Kidney (tissue), 14 donors: ENCODE data around the gene PLA2G2F. TPM values are rescaled to one million over a fixed set of nuclear protein-coding genes. Genes with fewer than 3 reads are reported as not detected.
A peak's percentile ranks its signal among the peaks of the same experiment; 100 is the strongest.

Source experiments
- DNase-seq, 5 donors: peaks; one replicate each; pipeline ENCODE4 v3.0.0-alpha.2; 2013 to 2020
- FAIRE-seq: peaks from 2 replicates; lab custom pipeline; 2012; peaks lifted over from hg19 to GRCh38; lab: Jason Lieb, UNC
- H3K27ac ChIP-seq, 2 donors: one replicate each; pipeline ENCODE4 v1.7.0; 2013; ENCODE audit warnings: low read depth in 2 of 2, low read length in 2 of 2, inconsistent platforms in 1 of 2
- H3K27me3 ChIP-seq: one replicate; pipeline ENCODE4 v1.7.1; 2013; ENCODE audit warnings: low read length, inconsistent platforms; ENCODE audit not compliant: control insufficient read depth, insufficient read depth
- H3K36me3 ChIP-seq, 3 donors: one replicate each; pipeline versions ENCODE4 v1.7.0 to v1.7.1; 2013; ENCODE audit warnings: low read length in 3 of 3, control low read depth in 1 of 3, inconsistent platforms in 1 of 3; ENCODE audit not compliant: insufficient read depth in 3 of 3, control insufficient read depth in 2 of 3
- H3K4me1 ChIP-seq, 3 donors: one replicate each; pipeline versions ENCODE4 v1.7.0 to v1.7.1; 2013; ENCODE audit warnings: low read length in 3 of 3, inconsistent platforms in 1 of 3, low read depth in 1 of 3; ENCODE audit not compliant: control insufficient read depth in 2 of 3, insufficient read depth in 2 of 3
- H3K4me3 ChIP-seq, 3 donors: one replicate each; pipeline versions ENCODE4 v1.7.0 to v1.8.1; 2013; ENCODE audit warnings: low read length in 3 of 3, control low read depth in 1 of 3, inconsistent platforms in 1 of 3
- H3K9ac ChIP-seq, 3 donors: one replicate each; pipeline versions ENCODE4 v1.7.0 to v1.7.1; 2013; ENCODE audit warnings: low read length in 3 of 3, control low read depth in 1 of 3, inconsistent platforms in 1 of 3
- H3K9me3 ChIP-seq, 3 donors: one replicate each; pipeline versions ENCODE4 v1.7.0 to v1.7.1; 2013; ENCODE audit warnings: low read length in 3 of 3, control low read depth in 1 of 3, inconsistent platforms in 1 of 3; ENCODE audit not compliant: control insufficient read depth in 2 of 3, insufficient read depth in 1 of 3
- intact Hi-C: fragments of 100-400 bp; cut with DNase I; formaldehyde crosslinking; loops from one replicate; pipeline ENCODE4 v1.11.1; 2022
- polyA plus RNA-seq: library from polyadenylated mRNA; stranded (reverse); fragments of 350-450 nt; fragmentation: Illumina TruSeq; extraction: RNeasy Lipid Tissue Mini Kit (QIAGEN cat#74804); gene quantifications from one replicate; pipeline ENCODE4 v1.2.3, GENCODE V29; 2014; ENCODE audit warnings: low read depth, low replicate concordance; ENCODE audit not compliant: insufficient read depth
- total RNA-seq: library from RNA; stranded (reverse); fragmentation: NEBNext Ultra II Directional; extraction: Animal tissue kit (Norgen Biotek cat#: 25700); gene quantifications from one replicate; pipeline ENCODE4 v1.2.1, GENCODE V29; 2021
- TF ChIP-seq, protein P1 (sequence below): IDR thresholded peaks from 3 replicates; pipeline ENCODE4 v1.5.1; 2012; ENCODE audit warnings: mild to moderate bottlenecking, moderate library complexity, borderline replicate concordance; ENCODE audit not compliant: insufficient read depth; ENCODE audit errors: extremely low read depth
- donor health status: control.
- donor health status: control.
- donor health status: control.
- donor health status: control.
- donor health status: control.
- donor health status: DM: yes; HTN: yes; CAD: no.
- donor health status: Normal renal cell carcinoma (clear cell type).

Gene PLA2G2F
- total and polyA plus RNA-seq, 2 donors from 2014 or later, result not detected

DNA sequence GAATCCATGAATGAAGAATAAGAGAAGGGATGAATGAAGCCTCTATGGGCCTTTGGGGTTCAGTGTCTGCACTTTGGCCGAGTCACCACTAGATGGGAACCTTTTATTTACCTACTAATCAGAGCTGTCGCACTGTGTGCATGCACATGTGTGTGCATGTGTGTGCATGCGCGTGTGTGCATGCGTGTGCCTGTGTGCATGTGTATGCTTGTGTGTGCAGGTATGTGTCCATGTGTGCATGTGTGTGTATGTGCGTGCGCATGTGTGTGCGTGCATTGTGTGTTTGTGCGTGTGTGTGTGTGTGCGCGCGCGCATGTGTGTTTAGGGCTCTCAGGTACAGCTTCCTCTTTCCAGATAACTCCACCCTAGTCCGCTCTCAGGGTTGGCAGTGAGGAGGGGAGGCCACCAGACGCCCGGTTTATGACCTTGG is 26.4 kb downstream of the PLA2G2F start:
- Histone ChIP-seq H3K4me3 (no peak overlapping the region), H3K27me3 (no peaks in the 10 kb centered on the region), H3K27ac (no peak overlapping the region), H3K4me1 (peaks cover 0 to 5% (median 0%) of the 10 kb centered on the region in 3 donors), H3K9ac (no peak overlapping the region), H3K36me3 (no peaks in the 10 kb centered on the region), H3K9me3 (peaks cover 0 to 3% (median 0%) of the 10 kb centered on the region in 3 donors)
- DNase-seq, result peak in 1 of 5 donors; percentile 29
- FAIRE-seq, result no peak
- TF ChIP-seq, protein P1, sequence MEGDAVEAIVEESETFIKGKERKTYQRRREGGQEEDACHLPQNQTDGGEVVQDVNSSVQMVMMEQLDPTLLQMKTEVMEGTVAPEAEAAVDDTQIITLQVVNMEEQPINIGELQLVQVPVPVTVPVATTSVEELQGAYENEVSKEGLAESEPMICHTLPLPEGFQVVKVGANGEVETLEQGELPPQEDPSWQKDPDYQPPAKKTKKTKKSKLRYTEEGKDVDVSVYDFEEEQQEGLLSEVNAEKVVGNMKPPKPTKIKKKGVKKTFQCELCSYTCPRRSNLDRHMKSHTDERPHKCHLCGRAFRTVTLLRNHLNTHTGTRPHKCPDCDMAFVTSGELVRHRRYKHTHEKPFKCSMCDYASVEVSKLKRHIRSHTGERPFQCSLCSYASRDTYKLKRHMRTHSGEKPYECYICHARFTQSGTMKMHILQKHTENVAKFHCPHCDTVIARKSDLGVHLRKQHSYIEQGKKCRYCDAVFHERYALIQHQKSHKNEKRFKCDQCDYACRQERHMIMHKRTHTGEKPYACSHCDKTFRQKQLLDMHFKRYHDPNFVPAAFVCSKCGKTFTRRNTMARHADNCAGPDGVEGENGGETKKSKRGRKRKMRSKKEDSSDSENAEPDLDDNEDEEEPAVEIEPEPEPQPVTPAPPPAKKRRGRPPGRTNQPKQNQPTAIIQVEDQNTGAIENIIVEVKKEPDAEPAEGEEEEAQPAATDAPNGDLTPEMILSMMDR, result no peak
- intact Hi-C loops, result no loop called here

DNA sequence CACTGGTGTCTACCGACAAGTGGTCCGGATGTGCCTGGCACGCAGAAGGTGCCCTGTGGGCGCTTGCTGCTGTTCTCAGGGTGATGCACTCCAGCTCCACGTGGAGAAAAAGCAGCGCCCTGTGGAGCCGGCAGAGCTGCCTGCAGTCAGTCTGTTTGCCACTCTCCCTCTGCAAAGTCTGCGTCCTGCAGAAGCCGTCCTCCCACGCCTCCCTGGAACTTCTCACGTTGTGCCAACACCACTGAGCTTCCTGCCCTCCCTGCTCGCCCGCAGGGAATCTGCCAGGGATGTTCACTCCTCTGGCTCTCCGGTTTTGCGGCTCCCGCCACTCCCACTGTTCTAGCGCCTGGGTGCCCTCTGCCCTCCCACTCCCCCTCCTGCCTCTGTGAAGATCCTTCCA is 26.9 kb downstream of the PLA2G2F start:
- intact Hi-C loops, result no loop called here
- no peak for FAIRE-seq
- Histone ChIP-seq H3K27ac (no peak overlapping the region), H3K4me3 (no peak overlapping the region), H3K27me3 (no peaks in the 10 kb centered on the region), H3K4me1 (peaks cover 0 to 5% (median 0%) of the 10 kb centered on the region in 3 donors), H3K36me3 (no peaks in the 10 kb centered on the region), H3K9ac (no peak overlapping the region), H3K9me3 (no peaks in the 10 kb centered on the region)
- DNase-seq, result peak; percentile 60 to 70 (median 69)
- TF ChIP-seq, protein P1, result no peak

DNA sequence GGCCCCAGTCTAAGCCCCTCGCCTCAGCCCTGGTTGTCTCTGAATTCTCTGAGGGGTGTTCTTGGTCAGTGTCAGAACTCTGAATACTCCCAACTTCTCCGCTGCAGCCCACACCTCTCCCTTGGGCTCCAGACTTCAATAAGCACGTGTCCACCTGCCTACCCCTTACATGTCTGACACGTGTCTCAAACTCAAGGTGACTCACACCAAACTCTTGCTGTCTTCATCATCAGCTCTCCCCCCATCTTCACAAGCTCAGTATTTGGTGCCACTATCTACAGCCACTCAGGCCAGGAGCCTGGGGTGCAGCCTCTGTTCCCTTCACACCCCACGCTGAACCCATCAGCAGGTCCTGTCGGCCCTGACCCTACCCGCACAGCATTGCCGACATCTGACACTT is 28.0 kb downstream of the PLA2G2F start:
- FAIRE-seq, result no peak
- TF ChIP-seq, protein P1, result no peak

More for the DNA sequence above, 28.0 kb downstream of the PLA2G2F start:
- Histone ChIP-seq H3K27me3 (no peaks in the 10 kb centered on the region), H3K4me3 (no peak overlapping the region), H3K27ac (no peak overlapping the region), H3K9me3 (no peaks in the 10 kb centered on the region), H3K9ac (no peak overlapping the region), H3K4me1 (peaks cover 0 to 5% (median 0%) of the 10 kb centered on the region in 3 donors), H3K36me3 (no peaks in the 10 kb centered on the region)
- intact Hi-C loops, result no loop called here
- DNase-seq, result peak in 1 of 5 donors; percentile 17
